Stimulated activated CD4-positive, alpha-beta T cell treated with anti-CD3 and anti-CD28 coated beads, TNF-alpha, amount 100 ng/mL, for 48 hours (primary cell): ENCODE results near the gene DDX24.
A peak's percentile ranks its signal among the peaks of the same experiment; 100 is the strongest.

Source experiments
- DNase-seq, 3 donors: peaks; one replicate each; pipeline ENCODE4 v3.0.0-alpha.2; 2020; ENCODE audit warnings: low read depth in 3 of 3

DDX24 gene

DNA sequence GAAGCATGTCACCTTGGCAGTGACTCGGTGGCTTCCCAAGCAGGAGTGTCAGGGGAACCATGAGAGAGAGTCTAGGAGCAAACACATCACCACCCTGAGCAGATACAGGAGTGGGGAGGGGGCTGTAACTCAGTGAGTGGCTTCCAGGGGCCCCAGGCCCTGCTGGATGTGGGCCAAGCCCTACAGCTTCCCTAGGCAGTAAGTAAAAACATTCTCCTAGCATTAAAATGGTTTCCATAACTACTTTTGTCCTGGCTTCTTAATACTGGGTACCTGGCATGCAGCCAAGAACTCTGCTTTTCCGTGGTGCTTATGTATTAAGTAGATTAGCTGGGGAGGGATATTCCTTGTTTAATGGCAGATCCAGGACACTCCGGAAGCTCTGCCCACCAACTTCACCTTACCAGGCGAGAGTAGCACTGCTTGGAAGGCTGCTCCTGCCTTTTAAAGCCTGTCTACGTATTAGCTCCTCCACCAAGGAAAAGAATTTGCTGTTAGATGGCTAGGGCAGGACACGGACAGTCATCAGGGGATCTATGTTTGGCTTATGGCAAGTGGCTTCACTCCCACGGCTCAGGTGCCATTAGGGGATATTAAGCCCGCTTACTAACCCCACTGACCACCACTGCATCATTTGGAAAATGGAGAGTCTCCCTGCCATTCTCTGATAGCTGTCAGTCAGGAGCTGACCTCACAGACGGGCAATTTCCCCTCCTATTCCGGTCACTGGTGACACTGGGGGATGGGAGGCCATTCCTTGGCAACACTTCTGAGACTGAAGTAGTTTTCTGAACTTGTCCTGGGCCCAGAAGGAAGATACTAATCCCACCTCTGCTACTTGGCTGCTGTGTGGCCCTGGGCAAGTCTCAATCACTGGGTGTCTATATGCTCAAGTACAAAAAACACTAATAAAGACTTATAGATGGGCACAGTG, 32.0 kb downstream of the DDX24 start:
- DNase-seq: no peak

DNA sequence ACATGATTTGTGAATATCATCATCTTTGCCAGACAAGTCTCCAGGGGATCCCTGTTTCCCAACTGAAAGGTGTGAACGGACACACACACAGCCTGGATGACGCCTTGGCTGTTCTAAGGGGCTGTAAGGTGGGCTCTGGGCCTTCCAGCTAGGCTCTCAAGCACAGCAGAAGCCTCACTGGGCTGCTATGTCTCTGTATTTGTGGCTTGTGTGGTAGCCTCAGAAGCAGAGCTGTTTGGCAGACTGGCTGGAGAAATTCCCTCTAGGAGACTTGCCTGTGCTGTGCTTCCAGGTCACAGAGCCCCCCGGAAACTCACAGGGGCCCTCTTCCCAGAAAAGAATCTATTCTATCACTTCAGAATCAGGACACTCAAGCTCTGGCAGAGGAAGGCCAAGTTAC, 33.4 kb downstream of the DDX24 start:
- DNase-seq: no peak

DNA sequence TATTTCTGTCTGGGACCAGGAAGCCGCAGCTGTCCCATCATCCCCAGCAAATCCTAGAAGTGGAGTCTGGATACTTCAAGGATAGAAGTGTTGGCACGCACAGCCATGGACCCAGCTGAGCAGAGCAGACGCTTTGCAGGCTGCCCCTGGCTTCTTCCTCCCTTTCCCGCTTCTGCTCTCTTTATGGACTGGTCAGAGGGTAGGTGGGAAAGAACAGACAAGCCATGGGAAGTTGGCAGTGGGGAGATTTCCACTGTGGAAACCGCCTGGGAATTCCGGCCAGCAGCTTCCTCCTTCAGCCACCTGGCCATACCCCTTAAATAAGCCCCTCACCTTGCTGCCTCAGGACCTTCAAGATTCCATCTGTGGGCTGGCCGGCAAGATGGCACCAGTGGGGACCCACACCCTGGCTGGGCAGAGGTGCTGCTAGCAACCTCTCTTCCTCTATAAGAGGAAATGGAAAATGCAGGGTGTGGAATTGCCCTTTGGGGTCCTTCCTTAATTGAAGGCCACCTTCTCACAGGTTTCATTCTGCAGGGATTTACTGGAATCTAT, 34.2 kb downstream of the DDX24 start:
- DNase-seq: no peak

DNA sequence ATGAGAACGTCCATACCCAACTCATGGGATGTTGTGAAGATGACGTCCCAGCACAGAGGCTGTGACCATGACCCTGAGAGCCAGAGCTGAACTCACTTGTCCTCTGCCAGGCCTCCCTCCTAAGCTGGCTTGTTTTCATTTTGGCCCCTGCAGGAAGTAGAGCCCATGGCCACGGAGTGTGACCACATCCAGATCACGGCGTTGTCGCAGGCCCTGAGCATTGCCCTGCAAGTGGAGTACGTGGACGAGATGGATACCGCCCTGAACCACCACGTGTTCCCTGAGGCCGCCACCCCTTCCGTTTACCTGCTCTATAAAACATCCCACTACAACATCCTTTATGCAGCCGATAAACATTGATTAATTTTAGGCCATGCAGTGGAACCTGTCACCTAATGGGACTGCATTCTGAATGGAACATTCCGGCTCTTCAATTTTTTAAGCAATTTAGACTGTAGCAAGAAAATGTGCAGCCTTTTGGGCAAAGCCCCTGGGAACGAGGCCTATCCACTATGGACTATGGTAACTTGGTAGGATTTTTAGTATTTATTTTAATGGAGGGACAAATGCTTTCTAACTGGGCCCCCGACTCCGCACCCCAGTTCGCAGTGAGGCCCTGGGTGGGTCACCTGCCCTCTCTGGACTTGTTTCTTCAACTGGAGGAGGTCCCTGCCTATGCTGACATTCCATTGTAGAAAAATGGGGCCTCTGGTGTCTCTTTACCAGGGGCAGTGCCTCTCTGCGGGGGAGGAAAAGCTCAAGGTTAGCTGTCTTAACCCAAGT, 35.2 kb downstream of the DDX24 start:
- no peak for DNase-seq

DNA sequence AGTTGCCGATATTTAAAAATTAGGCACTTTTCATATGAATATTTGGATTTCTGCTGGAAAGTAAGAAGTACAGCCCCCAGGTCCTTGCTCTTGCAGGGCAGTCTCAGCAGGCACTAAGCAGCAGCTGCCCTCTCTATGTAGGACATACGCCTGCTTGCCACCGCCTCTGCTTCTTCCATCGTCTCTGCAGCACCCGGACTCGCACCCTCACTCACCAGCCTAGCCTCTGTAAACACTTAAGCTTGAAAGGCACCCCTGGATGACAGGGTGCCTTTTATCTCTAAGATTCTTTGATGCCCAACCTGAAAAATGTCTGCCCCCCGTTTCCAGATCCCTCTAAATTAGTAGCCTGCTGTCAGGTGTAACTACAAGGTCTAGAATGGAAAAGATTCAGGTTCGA, 35.9 kb downstream of the DDX24 start:
- no peak for DNase-seq

DNA sequence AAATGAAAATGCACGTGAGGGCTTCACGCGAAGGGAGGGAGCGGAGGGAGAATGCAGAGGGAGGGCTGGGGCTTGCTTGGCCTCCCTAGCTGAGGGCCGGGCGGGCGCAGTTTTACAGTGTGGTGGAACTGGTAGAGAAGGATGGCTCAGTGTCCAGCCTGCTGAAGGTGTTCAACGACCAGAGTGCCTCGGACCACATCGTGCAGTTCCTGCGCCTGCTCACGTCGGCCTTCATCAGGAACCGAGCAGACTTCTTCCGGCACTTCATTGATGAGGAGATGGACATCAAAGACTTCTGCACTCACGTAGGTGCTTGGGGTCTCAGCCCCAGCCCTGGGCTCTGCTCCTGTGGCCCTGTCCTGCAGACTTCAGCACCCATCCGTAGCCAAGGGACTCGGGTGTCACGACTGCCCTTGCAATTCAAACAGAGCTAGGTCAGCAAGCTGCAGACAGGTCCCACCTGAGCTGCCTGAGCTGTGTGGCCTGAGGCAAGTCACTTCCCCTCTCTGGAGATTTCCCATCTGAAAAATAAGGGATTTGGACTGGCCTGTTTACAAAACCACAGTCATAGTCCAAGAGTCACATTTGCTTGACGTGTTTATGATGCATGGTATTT, 36.4 kb downstream of the DDX24 start:
- no peak for DNase-seq

DNA sequence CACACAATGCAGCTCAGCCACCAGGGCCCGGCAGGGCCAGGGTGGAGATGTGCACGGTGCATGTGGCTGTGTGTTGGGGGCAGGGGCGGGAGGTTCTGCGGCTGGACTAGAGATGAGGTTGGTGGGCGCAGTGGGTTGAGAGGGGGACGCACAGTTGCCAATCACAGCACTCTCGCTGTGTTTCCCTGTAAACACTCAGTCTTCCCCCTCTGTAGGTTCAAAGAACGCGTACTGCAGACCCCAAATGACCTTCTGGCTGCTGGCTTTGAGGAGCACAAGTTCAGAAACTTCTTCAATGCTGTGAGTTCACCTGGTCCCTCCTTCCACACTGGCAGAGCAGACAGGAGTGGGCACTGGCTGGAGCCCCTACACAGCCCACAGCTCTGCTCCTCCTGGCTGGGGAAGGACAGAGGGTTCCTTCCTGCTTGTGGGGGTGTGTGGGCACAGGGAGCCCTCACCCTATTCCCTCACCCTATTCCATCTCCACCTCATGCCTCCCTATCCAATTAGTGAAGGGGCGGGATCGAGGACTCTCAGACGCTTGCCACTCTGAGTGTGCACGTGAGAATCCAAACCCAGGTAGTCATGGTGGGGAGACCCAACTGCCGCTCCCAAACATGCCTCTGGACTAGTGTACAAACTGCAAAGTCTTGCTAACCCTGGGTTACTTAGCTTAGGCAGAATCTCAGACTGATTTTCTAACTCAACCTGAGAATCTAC, 37.1 kb downstream of the DDX24 start:
- DNase-seq: no peak

DNA sequence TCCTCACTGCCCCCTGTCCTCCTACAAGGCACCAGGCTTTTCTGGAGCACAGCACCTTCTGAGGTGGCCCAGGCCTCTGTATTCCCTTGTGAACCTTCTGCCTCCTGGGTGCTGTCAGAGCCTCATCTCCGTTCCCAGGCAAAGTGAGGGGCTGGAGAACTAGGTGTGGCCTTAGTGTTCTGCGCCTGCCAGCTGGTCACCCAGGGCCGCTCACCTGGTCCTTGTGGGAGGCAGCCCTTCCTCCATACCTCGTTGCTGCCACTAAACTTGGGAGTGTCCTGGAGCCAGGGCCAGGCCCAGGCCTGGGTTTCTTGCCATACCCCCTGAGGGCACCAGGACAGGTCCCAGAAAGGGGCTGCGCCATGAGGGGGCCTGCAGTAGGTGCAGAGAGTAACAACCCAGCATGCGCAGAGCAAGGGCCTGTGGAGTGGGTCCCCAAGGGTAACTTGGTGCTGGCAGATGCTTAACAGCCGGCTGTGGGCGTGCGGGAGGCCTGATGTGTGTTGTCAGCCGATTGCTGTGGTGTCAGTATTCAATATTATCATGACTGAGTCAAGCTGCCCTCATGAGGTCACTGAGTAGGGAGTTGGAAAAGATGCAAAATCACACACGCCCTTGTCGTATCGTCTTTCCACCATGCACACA, 37.8 kb downstream of the DDX24 start:
- no peak for DNase-seq

DNA sequence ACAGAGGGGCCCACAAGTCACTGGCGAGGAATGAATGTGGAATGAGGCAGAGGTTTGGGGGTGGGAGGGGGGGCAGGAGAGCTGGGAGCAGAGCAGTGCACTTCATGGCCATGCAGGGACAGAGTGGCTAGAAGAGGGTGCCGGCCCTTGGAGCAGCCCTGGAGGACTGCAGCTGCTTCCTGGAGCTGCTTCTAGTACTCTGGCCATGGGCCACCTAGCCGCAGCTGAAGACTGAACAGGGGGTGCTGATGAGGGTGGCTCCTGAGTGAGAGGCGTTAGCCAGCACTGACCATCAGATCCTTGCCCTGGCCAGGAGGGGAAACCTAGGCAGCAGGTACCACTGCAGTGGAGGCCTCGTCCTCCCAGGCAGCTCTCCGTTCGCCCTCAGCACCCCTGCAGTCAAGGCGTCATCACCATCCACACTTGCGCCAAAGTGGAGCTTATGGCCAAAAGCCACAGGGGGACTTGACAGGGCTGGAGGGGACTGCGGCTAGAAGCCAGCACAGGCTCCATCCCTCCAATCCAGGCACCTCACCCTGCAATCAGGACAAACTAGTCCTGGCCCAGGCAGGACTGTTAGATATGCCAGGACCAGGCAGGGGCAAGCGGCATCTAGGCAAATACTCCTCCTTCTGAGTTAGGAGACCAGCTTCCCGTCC, 38.4 kb downstream of the DDX24 start:
- no peak for DNase-seq

DNA sequence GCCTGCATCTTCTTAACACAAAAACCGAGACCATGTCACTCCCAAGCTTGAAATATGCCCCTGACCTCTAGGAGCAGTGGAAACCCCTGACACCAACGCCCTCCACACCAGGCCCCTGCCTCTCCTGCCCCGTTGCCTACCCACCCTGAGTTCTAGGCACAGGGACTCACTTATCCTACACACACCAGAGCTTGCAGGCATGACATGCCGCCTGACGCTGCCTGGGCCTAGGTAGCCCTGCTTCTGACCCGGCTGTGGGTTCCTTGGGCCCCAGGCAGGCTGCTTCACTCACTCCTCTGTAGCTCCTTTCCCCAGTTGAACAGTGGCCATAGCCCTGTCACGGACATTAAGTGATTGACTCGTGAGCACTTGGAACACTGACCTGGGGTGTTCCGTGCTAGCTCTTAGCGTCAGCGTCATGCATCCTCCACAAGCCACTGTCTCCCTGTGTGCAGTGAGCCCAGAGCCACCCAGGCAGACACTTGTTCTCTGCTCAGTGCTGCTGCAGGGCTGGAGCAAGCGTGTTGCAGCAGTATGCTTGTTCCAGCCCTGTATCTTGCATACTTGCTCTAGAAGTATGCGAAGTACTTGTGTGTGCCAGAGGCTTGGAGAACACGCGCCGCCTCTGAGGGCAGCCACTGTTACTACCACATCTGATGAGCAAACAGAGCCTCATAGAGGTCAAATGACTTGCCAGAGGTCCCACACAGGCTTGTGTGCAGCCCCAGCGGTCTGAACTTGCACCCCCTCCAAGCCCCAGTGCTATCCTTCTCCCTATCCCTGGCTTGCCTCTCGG, 39.3 kb downstream of the DDX24 start:
- DNase-seq: no peak

DNA sequence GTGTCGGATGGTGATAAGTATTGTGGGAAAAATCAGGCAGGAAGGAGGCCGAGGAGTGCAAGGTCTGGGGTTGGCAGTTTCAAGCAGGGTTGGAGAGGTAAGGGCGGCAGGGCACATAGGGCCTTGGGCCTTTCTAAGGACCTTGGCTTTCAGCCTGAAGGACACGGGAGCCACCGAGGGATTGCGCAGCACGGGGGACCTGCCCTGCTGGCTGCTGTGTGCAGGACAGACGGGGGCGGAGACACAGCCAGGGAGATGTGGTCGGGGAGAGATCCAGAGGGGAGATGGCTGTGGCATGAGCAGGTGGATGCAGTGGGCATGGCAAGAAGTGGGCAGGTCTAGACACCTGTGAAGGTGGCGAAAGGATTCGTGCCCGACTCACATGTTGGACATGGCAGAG, 40.2 kb downstream of the DDX24 start:
- no peak for DNase-seq

DNA sequence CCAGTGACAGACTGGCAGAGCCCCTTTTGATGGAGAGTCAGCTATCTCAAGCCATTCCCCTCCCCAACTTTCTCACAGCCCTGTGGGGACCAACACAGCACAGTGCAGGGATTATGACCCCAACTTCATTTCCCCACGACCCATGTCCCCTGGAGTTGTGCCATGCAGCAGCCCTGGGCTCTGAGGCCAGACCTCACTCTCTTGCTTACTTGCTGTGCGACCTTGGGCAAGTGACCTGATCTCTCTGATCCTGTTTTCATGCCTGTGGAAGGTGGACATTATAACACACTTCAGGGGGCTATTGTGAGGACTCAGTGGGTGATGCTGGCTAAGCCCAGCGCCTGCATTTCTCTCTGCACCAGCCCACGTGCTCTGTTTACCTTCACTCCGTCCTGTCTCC, 40.8 kb downstream of the DDX24 start:
- DNase-seq: no peak

DNA sequence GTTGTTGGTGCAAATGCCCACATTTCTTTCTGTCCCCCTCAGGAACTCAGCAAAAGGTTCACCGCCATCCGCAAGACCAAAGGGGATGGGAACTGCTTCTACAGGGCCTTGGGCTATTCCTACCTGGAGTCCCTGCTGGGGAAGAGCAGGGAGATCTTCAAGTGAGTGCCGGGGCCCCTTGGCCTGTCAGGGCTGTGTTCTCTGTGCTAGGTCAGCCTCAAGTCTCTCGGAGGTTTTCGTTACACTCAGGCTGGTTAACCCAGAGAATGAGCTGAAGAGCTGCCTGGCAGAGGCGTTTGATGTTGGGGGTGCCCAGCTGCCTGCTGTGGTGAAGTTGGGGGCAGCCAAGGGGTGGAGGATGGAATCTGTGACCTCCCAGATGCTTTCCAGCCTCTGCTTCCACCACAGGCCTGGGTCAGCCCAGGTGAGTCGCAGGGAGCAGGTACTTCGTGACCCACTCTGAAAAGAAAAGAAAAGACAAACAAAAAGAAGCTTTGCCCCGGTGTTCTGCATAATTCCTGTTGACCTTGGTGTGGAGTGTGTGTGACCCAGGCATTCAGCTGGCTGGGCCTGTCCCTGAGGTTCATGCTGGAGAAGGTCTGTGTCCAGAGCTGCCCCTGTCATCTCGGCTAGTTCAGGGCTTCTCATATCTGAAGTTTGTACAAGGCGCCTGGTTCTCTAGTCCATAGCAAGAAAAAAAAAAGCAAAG, 41.9 kb downstream of the DDX24 start:
- no peak for DNase-seq

DNA sequence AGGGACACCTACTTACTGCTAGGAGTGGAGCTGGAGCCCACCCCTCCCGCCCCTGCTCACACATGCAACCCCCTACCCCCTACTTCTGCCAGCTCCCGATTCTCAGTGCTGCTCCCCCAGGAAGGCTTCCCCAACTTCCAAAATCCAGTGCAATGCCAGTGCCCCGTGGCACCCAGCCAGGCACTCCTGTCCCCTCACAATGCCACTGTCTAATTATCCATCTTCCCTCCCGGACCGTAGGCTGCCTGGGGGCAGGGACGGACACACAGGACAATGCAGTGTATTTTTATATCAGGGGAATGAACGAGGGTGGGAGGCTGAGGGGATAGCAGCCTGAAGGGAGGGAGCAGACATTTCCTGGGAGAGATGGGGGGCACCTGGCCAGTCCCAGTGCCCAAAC, 42.5 kb downstream of the DDX24 start:
- DNase-seq: no peak

DNA sequence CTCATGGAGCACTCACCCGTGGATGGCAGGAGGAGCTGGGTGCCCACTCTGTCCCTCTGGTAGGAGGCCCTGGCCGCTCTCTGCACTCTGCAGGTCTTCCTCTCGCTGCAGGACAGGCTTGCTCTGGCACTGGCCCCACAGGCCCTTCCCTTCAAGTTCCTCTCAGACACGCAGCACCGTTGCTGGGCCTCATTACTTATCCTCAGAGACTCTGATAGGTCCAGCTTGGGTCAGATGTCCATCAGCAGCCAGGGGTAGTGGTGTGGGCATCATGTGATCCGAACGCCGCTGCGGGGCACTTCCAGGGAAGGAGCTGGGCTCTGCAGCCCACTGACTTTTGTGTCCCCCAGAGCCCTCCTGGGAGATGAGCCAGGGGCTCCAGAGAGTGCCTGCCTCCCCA, 43.0 kb downstream of the DDX24 start:
- no peak for DNase-seq

DNA sequence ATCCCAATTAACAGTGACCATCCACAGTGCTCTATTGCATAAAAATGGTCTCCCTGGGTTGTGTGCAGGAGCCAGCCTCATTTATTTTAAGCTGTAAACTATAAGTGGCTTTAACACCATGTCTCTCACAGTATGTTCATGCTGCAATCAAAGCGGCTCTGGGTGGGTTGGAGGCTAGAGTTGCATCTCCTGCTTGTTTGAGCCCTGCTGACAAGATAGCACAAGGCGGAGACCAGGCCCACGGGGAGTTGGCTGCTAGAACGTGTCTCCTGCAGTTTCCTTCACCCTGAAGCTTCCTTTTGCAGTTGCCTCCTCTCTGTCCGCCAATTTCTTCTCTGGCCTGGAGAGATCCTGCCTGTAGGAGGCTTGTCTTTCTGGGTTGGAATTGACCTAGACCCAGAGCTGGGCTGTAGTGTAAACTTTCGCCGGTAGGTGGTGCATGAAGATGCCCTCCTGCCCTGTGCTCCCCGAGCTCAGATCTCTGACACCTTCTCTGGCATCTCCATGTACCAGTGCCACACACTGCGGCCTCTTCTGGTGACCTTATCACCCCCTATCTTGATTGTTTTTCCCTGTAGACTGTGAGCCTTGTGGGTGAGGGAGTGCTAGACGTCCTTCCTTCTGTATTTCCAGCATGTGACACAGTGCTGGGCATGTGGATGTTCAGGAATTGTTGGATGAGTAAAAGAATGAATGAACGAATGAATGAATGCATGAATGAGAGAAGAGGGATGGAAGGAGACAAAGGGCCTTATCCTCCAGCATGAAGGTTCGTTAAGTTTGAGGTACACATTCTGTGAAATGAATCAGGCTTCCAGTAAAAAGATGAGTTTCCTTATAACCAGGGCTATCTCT, 44.5 kb downstream of the DDX24 start:
- peak; percentile 55 to 67 (median 60) for DNase-seq

DNA sequence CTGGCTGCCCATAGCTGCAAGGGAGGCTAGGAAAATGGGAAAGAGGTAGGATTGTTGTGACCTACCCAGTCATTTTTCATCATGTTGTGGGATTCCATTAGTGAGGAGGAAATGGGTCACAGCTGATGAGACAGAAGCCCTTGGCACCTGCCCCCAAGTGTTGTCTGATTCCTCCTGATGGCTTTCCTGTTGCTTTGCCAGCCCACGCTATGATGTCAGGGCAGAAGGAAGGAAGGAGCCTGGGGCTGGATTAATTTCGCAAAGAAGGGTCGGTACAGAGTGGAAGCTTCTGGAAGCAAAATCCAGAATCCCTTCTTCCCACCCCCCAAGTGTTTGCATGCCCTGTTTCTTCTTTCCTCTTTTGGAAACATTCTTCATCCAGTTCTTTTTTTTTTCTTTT, 46.1 kb downstream of the DDX24 start:
- DNase-seq: no peak

DNA sequence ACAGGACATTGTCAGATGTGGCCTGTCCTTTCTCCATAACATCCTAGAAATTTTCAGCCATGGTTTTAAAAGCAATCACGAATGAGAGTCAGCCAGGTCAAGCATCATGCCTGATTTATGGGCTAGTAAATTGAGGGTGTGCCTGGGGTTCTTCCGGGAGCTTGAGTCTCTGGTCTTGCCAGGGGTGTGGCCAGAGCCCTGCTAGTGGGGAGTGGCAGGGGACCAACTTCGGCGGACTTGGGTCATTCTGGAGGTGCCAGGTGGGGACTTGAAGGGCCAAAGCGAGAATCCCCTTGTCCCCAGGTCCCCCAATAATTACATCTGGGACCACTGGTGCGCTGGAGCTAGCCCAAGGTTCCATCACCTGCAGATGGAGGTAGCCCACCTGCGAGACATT, 49.1 kb downstream of the DDX24 start:
- no peak for DNase-seq
